ENCODE measurements around the gene MYCL.

DNA sequence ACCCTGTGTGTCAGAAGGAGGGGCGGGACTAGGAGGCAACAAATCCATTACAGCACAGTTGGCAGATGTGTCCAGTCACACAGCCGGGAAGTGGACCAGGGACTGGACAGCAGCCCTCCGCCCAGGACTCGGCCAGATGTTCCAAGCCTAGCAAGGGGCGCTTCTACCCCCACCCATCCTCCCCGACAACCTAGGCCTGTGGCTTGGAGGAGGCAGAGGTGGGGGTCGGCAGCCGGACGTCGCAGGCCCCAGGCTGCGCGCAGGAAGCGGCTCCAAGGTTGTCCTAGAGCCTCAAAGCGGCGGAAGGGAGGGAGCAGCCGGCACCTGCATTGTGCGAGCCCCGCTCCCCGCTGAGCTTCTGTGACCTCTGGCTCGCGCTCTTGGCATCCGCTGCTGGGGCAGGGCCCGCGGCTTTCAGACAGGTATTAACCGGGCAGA, 20.6 kb upstream of the MYCL start:
- no peak for TF ChIP-seq EP300 (IDR thresholded peaks at IDR 0.05; ENCODE audit: low read depth in 2 of 2, low read length in 2 of 2)
- no peak for TF ChIP-seq EP300 (CRISPR knock-in tag; IDR thresholded peaks at IDR 0.05; ENCODE audit: borderline replicate concordance)
- TF ChIP-seq ZNF362 (CRISPR knock-in tag; IDR thresholded peaks at IDR 0.05; ENCODE audit: borderline replicate concordance), result no peak
- no peak for TF ChIP-seq ELF3 (CRISPR knock-in tag; IDR thresholded peaks at IDR 0.05)
- no peak for TF ChIP-seq TRIM22 (IDR thresholded peaks at IDR 0.05)
- no peak for TF ChIP-seq ZNF124 (CRISPR knock-in tag; IDR thresholded peaks at IDR 0.05)
- TF ChIP-seq ZNF569 (CRISPR knock-in tag; IDR thresholded peaks at IDR 0.05; ENCODE audit: borderline replicate concordance), result no peak
- no peak for TF ChIP-seq POLR2AphosphoS5 (IDR thresholded peaks at IDR 0.05; ENCODE audit: low read depth, low read length)
- no peak for TF ChIP-seq SRF (IDR thresholded peaks at IDR 0.05; ENCODE audit: low read depth, low read length)
- TF ChIP-seq, protein P1, sequence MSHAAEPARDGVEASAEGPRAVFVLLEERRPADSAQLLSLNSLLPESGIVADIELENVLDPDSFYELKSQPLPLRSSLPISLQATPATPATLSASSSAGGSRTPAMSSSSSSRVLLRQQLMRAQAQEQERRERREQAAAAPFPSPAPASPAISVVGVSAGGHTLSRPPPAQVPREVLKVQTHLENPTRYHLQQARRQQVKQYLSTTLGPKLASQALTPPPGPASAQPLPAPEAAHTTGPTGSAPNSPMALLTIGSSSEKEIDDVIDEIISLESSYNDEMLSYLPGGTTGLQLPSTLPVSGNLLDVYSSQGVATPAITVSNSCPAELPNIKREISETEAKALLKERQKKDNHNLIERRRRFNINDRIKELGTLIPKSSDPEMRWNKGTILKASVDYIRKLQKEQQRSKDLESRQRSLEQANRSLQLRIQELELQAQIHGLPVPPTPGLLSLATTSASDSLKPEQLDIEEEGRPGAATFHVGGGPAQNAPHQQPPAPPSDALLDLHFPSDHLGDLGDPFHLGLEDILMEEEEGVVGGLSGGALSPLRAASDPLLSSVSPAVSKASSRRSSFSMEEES (CRISPR knock-in tag; IDR thresholded peaks at IDR 0.05), result no peak
- TF ChIP-seq ZNF17 (CRISPR knock-in tag; IDR thresholded peaks at IDR 0.05), result no peak
